Left ventricle myocardium inferior (tissue), 1 donor: ENCODE data around the gene TEDC2. TPM values are rescaled to one million over a fixed set of nuclear protein-coding genes. Genes with fewer than 3 reads are reported as not detected.

Source experiments
- DNase-seq: peaks from one replicate; pipeline ENCODE4 v3.0.0-alpha.2; 2020
- H3K27ac ChIP-seq: fragments of 200-600 bp; replicated peaks from 2 replicates; pipeline ENCODE4 v1.8.0; 2021
- H3K27me3 ChIP-seq: fragments of 200-600 bp; 2 replicates; pipeline ENCODE4 v1.8.0; 2021; ENCODE audit warnings: low read depth
- H3K36me3 ChIP-seq: fragments of 200-600 bp; 2 replicates; pipeline ENCODE4 v1.8.0; 2021
- H3K4me1 ChIP-seq: fragments of 200-600 bp; 2 replicates; pipeline ENCODE4 v1.8.0; 2021
- H3K4me3 ChIP-seq: fragments of 200-600 bp; 2 replicates; pipeline ENCODE4 v1.8.0; 2021; ENCODE audit warnings: mild to moderate bottlenecking, moderate library complexity
- H3K9me3 ChIP-seq: fragments of 200-600 bp; replicated peaks from 2 replicates; pipeline ENCODE4 v1.8.0; 2021
- intact Hi-C: fragments of 100-400 bp; cut with micrococcal nuclease; formaldehyde crosslinking; loops from one replicate; pipeline ENCODE4 v1.11.0; 2022
- total RNA-seq: library from RNA; stranded (reverse); fragmentation: NEBNext Ultra II Directional; extraction: Animal tissue kit (Norgen Biotek cat#: 25700); gene quantifications from one replicate; pipeline ENCODE4 v1.2.1, GENCODE V29; 2021
- TF ChIP-seq, protein P1 (sequence below): fragments of 200-600 bp; IDR thresholded peaks from 2 replicates; pipeline ENCODE4 v1.8.0; 2021; ENCODE audit warnings: antibody characterized with exemption, mild to moderate bottlenecking, borderline replicate concordance
- donor health status: DM: no; HTN: yes; CAD: no; lungs with severe emphysema.

The TEDC2 gene
- total RNA-seq, 1 donor from 2014 or later = 1.3 TPM

DNA sequence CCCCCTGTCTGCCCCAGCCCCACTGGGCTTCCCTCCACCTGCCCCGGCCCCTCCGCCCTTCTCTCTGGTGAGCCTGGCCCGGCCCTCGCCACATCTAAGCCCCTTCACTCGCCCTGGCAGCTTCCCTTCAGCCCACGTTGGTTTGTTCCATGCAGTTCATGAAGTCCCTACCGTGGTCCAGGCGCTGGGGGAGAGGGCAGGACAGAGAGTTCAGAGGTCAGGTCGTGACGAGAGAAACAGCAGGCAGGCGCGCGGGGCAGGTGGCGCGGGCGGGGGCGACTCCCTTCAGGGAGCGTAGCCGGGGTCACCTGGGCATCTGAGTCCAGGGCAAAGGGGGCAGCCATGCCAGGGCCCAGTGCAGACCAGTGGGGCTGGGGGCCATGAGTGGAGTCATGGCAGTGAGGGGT is 8.9 kb upstream of the TEDC2 start:
- H3K36me3 ChIP-seq = peaks cover 16% of the 10 kb centered on the region
- no peaks in the 10 kb centered on the region for H3K27me3 ChIP-seq
- TF ChIP-seq, protein P1, sequence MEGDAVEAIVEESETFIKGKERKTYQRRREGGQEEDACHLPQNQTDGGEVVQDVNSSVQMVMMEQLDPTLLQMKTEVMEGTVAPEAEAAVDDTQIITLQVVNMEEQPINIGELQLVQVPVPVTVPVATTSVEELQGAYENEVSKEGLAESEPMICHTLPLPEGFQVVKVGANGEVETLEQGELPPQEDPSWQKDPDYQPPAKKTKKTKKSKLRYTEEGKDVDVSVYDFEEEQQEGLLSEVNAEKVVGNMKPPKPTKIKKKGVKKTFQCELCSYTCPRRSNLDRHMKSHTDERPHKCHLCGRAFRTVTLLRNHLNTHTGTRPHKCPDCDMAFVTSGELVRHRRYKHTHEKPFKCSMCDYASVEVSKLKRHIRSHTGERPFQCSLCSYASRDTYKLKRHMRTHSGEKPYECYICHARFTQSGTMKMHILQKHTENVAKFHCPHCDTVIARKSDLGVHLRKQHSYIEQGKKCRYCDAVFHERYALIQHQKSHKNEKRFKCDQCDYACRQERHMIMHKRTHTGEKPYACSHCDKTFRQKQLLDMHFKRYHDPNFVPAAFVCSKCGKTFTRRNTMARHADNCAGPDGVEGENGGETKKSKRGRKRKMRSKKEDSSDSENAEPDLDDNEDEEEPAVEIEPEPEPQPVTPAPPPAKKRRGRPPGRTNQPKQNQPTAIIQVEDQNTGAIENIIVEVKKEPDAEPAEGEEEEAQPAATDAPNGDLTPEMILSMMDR = no peak
- intact Hi-C loops = no loop called here
- no peak overlapping the region for H3K4me3 ChIP-seq
- no peak for DNase-seq
- H3K4me1 ChIP-seq = no peaks in the 10 kb centered on the region
- H3K9me3 ChIP-seq = no peaks in the 10 kb centered on the region
- H3K27ac ChIP-seq = no peak overlapping the region

DNA sequence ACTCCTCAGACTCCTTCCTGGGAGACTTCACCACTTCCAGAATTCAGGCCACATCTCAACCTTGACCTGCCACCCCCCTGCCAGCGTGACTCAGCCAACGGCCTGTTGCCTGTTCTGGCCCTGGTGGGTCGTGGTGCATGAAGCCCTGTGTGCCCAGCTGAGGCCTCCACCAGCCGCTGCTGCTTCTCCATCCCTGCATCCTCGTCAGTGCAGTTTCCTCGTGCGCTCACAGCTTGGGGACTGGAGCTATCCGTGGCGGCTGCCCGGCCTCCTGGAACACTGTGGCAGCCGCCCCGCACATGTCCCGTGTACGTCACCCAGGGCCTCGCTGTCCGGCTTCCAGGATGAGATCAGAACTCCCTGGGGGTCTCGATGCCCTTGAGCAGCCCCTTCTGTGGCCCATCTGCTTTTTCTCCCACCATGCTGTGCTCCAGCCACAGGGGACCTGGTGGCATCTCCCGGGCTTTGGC is 8.0 kb upstream of the TEDC2 start:
- no peaks in the 10 kb centered on the region for H3K9me3 ChIP-seq
- H3K36me3 ChIP-seq = peaks cover 7% of the 10 kb centered on the region

DNA sequence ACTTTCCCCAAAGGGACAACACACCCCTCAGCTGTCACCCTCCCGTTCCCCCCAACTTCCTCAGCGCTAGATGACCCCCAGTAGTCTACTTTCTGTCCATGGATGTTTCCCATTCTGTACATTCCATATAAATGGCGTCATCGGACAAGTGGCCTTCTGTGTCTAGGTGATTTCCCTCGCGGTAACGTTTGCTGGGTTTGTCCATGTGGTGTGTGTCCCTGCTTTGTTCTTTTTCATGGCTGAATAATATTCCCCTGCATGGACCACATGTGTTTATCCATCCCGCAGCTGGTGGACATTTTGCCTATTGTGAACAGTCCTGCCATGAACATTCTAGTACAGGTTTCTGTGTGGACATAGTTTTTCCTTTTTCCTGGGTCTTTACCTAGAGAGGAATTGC is 7.3 kb upstream of the TEDC2 start:
- H3K27me3 ChIP-seq = no peaks in the 10 kb centered on the region
- intact Hi-C loops = no loop called here
- no peak overlapping the region for H3K27ac ChIP-seq
- H3K9me3 ChIP-seq = no peaks in the 10 kb centered on the region
- TF ChIP-seq, protein P1 = no peak
- H3K36me3 ChIP-seq = peaks cover 7% of the 10 kb centered on the region
- H3K4me1 ChIP-seq = no peaks in the 10 kb centered on the region
- H3K4me3 ChIP-seq = no peak overlapping the region
- DNase-seq = no peak

More for the DNA sequence above, 8.0 kb upstream of the TEDC2 start:
- no peak overlapping the region for H3K4me3 ChIP-seq
- TF ChIP-seq, protein P1 = no peak
- H3K27me3 ChIP-seq = no peaks in the 10 kb centered on the region
- intact Hi-C loops = no loop called here
- no peaks in the 10 kb centered on the region for H3K4me1 ChIP-seq
- H3K27ac ChIP-seq = no peak overlapping the region
- DNase-seq = no peak

DNA sequence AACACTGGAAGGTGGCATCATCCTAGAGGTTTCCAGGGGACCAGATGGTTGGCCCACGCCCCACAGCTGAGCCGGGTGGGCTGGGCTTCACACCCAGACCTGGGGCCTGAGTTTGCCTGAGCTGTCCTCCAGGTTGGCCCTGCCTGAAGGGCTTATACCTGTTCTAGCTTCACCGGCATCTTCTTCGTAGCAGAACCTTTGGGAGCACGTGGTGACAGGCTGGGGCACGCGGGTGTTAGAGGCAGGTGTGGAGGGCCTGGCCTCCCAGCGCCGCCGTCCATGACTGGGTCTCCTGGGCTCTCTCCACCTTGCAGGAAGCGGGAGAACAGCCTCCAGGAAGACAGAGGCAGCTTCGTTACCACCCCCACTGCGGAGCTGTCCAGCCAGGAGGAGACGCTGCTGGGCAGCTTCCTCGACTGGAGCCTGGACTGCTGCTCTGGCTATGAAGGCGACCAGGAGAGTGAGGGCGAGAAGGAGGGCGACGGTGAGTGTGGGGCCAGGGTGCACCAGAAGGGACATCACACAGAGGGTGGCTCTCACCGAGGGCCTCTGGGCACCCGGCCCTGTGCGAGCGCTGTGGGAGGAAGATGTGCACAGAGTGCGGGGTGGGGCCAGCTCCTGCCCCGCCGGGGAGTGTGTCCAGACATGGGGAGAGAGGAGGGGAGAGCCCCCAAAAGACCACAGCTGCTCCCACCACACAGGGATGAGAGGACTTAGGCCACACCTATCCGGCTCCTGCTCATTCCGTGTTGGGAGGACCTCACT is 4.6 kb upstream of the TEDC2 start:
- Histone ChIP-seq H3K27ac (no peak overlapping the region), H3K4me3 (no peak overlapping the region), H3K4me1 (peaks cover 14% of the 10 kb centered on the region), H3K27me3 (no peaks in the 10 kb centered on the region), H3K9me3 (no peaks in the 10 kb centered on the region), H3K36me3 (peaks cover 7% of the 10 kb centered on the region)
- no peak for DNase-seq
- TF ChIP-seq, protein P1 = no peak
- intact Hi-C loops = no loop called here

DNA sequence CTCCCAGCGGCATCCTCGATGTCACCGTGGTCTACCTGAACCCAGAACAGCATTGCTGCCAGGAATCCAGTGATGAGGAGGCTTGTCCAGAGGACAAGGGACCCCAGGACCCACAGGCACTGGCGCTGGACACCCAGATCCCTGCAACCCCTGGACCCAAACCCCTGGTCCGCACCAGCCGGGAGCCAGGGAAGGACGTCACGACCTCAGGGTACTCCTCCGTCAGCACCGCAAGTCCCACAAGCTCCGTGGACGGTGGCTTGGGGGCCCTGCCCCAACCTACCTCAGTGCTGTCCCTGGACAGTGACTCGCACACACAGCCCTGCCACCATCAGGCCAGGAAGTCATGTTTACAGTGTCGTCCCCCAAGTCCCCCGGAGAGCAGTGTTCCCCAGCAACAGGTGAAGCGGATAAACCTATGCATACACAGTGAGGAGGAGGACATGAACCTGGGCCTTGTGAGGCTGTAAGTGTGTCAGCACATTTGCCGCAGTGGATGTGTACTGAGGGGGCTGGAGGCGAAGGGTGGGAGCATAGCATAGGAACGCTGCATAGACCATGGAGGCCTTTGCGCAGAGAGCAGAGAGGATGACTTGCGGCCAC is 3.3 kb upstream of the TEDC2 start:
- Histone ChIP-seq H3K36me3 (peaks cover 7% of the 10 kb centered on the region), H3K27me3 (no peaks in the 10 kb centered on the region), H3K27ac (no peak overlapping the region), H3K4me3 (no peak overlapping the region), H3K9me3 (no peaks in the 10 kb centered on the region), H3K4me1 (peaks cover 18% of the 10 kb centered on the region)
- no peak for DNase-seq
- TF ChIP-seq, protein P1 = no peak
- intact Hi-C loops = no loop called here
